22Rv1 (cell line): Measurements from ENCODE around the gene COL18A1.

ENCODE experiments used
- CTCF ChIP-seq: fragments of 450-650 bp; IDR thresholded peaks from 2 replicates; pipeline ENCODE4 v1.5.1; 2017; ENCODE audit warnings: mild to moderate bottlenecking
- ZFX ChIP-seq: fragments of 450-650 bp; IDR thresholded peaks from 2 replicates; pipeline ENCODE4 v1.6.1; 2017; ENCODE audit warnings: antibody characterized with exemption, borderline replicate concordance

GRCh38 chr21:45468971-45469272 lies 64.0 kb downstream of the COL18A1 start:
- no peak for TF ChIP-seq CTCF
- TF ChIP-seq ZFX, result no peak
